ENCODE data around the gene CEACAM1. TPM values are rescaled to one million over a fixed set of nuclear protein-coding genes. Genes with fewer than 3 reads are reported as not detected.

Gene CEACAM1
- polyA plus RNA-seq, 1 donor from 2014 or later, result 0.12 TPM

DNA sequence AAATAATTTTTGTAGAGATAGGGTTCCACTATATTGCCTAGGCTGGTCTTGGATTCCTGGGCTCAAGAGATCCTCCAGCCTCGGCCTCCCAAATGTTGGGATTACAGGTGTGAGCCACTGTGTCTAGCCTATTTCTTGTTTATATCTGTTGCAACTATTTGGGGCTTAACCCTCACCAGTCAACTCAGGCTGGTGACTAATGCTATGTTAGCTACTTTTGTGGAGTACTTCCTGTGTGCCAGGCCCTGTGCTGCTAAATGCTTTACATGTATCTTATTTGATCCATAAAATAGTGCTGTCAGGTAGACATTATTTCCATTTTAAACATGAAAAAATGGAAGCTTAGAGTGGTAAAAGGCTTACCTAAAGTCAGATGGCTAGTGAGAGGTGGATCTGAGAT, 13.8 kb downstream of the CEACAM1 start:
- Histone ChIP-seq H3K36me3 (ENCODE audit: insufficient read depth, low read length) (no peaks in the 10 kb centered on the region), H3K4me2 (ENCODE audit: low read length) (no peak overlapping the region), H2AFZ (ENCODE audit: low read depth, low read length) (no peak overlapping the region), H3K27ac (ENCODE audit: low read length) (no peak overlapping the region), H3K9ac (ENCODE audit: low read length) (no peak overlapping the region), H3K9me2 (ENCODE audit: insufficient read depth, low read length) (no peaks in the 10 kb centered on the region), H4K20me1 (ENCODE audit: insufficient read depth) (no peaks in the 10 kb centered on the region), H3K4me3 (ENCODE audit: low read length) (no peak overlapping the region), H3K27me3 (ENCODE audit: insufficient read depth, low read depth, low read length) (no peaks in the 10 kb centered on the region), H3F3A (ENCODE audit: insufficient read depth, low read length, poor library complexity, severe bottlenecking) (no peaks in the 10 kb centered on the region), H3K9me3 (ENCODE audit: low read length) (no peaks in the 10 kb centered on the region), H3K79me2 (replicated peaks; ENCODE audit: insufficient read depth, low read length) (no peaks in the 10 kb centered on the region)
- TF ChIP-seq EP300 (conservative IDR thresholded peaks at IDR 0.05; ENCODE audit: poor library complexity, severe bottlenecking), result no peak

DNA sequence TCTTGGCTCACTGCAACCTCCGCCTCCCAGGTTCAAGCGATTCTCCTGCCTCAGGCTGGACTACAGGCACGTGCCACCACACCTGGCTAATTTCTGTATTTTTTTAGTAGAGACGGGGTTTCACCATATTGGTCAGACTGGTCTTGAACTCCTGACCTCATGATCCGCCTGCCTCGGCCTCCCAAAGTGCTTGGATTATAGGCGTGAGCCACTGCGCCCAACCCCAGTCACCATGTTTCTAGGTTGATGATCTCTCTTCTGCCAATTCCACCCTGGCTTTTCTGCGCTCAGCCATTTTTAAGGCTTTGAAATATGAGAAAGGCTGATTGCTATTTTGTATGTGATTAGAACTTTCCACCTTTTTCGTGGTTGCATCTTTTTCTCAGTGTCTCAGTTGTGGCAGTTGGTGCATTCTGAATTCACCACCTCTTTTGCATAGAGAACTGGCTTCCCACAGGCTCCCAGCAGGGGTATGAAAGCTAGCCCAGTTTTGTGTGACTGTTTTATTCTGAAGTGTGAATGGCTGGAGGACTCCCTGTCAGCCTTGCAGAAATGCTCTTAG, 15.5 kb downstream of the CEACAM1 start:
- no peaks in the 10 kb centered on the region for H3K9me2 ChIP-seq (ENCODE audit: insufficient read depth, low read length)
- H3K79me2 ChIP-seq (replicated peaks; ENCODE audit: insufficient read depth, low read length), result no peaks in the 10 kb centered on the region
- no peaks in the 10 kb centered on the region for H3F3A ChIP-seq (ENCODE audit: insufficient read depth, low read length, poor library complexity, severe bottlenecking)
- no peak overlapping the region for H2AFZ ChIP-seq (ENCODE audit: low read depth, low read length)
- no peak for TF ChIP-seq POLR2AphosphoS5 (IDR thresholded peaks at IDR 0.05)
- no peak for TF ChIP-seq MXI1 (conservative IDR thresholded peaks at IDR 0.05; ENCODE audit: poor library complexity, severe bottlenecking)
- TF ChIP-seq TAF1 (IDR thresholded peaks at IDR 0.05; ENCODE audit: low read depth), result no peak
- H3K4me2 ChIP-seq (ENCODE audit: low read length), result no peak overlapping the region
- H3K4me3 ChIP-seq (ENCODE audit: low read length), result no peak overlapping the region
- no peaks in the 10 kb centered on the region for H3K9me3 ChIP-seq (ENCODE audit: low read length)
- no peaks in the 10 kb centered on the region for H3K27me3 ChIP-seq (ENCODE audit: insufficient read depth, low read depth, low read length)
- no peak overlapping the region for H3K27ac ChIP-seq (ENCODE audit: low read length)
- H3K9ac ChIP-seq (ENCODE audit: low read length), result no peak overlapping the region
- no peaks in the 10 kb centered on the region for H3K36me3 ChIP-seq (ENCODE audit: insufficient read depth, low read length)
- no peaks in the 10 kb centered on the region for H4K20me1 ChIP-seq (ENCODE audit: insufficient read depth)

GRCh38 chr19:42512130-42512636, 16.1 kb downstream of the CEACAM1 start:
- Histone ChIP-seq H3K27me3 (ENCODE audit: insufficient read depth, low read depth, low read length) (no peaks in the 10 kb centered on the region), H3K9me3 (ENCODE audit: low read length) (no peaks in the 10 kb centered on the region), H3K9ac (ENCODE audit: low read length) (no peak overlapping the region), H4K20me1 (ENCODE audit: insufficient read depth) (no peaks in the 10 kb centered on the region), H3K79me2 (replicated peaks; ENCODE audit: insufficient read depth, low read length) (no peaks in the 10 kb centered on the region), H2AFZ (ENCODE audit: low read depth, low read length) (no peak overlapping the region), H3K9me2 (ENCODE audit: insufficient read depth, low read length) (no peaks in the 10 kb centered on the region), H3F3A (ENCODE audit: insufficient read depth, low read length, poor library complexity, severe bottlenecking) (no peaks in the 10 kb centered on the region), H3K4me3 (ENCODE audit: low read length) (no peak overlapping the region), H3K27ac (ENCODE audit: low read length) (no peak overlapping the region), H3K4me2 (ENCODE audit: low read length) (no peak overlapping the region), H3K36me3 (ENCODE audit: insufficient read depth, low read length) (no peaks in the 10 kb centered on the region)
- TF ChIP-seq EZH2 (IDR thresholded peaks at IDR 0.05; ENCODE audit: borderline replicate concordance, insufficient read depth, low read length, poor library complexity, severe bottlenecking) (no peak), EP300 (conservative IDR thresholded peaks at IDR 0.05; ENCODE audit: poor library complexity, severe bottlenecking) (no peak), CTCF (IDR thresholded peaks at IDR 0.05; ENCODE audit: poor library complexity, severe bottlenecking) (no peak), MXI1 (conservative IDR thresholded peaks at IDR 0.05; ENCODE audit: poor library complexity, severe bottlenecking) (no peak), TAF1 (IDR thresholded peaks at IDR 0.05; ENCODE audit: low read depth) (no peak), REST (IDR thresholded peaks at IDR 0.05; ENCODE audit: borderline replicate concordance) (no peak), POLR2AphosphoS5 (IDR thresholded peaks at IDR 0.05) (no peak), SMC3 (conservative IDR thresholded peaks at IDR 0.05; ENCODE audit: poor library complexity) (no peak)
